HG03045 (cell line): ENCODE results near the gene ZNF628.
A peak's percentile ranks its signal among the peaks of the same experiment; 100 is the strongest.
"Not testable (repeated sequence)": the region's sequence is repeated elsewhere in the genome, so short reads cannot be mapped to it uniquely, and the experiment has no call there.

Experiments
- ATAC-seq: cut with Tn5 transposase; IDR thresholded peaks from one replicate; pipeline ENCODE4 v1.9.1; 2021; ENCODE audit warnings: mild to moderate bottlenecking, moderate library complexity; ENCODE audit not compliant: unreplicated experiment

ZNF628 gene

GRCh38 chr19:55494172-55494761, 17.9 kb downstream of the ZNF628 start:
- ATAC-seq = no peak

DNA sequence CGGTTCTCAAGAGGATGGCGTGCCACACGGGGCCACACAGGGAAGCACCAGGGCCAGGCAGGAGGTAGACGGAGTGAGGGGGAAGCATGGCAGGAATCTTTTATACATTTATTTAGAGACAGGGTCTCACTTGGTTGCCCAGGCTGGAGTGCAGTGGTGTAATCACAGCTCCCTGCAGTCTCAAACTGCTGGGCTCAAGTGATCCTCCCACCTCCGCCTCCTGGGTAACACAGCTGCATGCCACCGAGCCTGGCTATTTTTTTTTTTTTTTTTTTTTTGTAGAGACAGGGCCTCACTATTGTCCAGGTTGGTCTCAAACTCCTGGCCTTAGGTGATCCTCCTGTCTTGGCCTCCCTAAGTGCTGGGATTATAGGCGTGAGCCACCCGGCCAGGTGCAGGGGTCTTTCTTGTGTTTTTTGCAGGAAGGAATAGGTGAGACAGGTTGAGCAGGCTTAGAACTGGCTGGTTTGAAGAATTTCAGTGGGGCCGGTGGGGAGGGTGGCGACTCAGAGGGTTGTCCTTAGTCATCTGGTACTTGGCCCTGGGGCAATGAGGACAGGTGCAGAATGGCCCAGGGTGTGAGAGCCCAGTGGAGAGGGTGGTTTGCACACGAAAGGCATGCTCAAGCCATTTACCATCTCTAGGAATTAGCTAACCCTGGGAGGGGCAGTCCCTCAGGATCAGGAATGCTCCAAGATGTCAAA, 19.4 kb downstream of the ZNF628 start:
- ATAC-seq = no peak

- not testable (repeated sequence) for ATAC-seq
Observed at GRCh38 chr19:55496820-55497219, 20.4 kb downstream of the ZNF628 start.

GRCh38 chr19:55497763-55498162, 21.3 kb downstream of the ZNF628 start:
- ATAC-seq = no peak

- ATAC-seq = no peak
Observed at GRCh38 chr19:55498246-55498840, 21.9 kb downstream of the ZNF628 start.

DNA sequence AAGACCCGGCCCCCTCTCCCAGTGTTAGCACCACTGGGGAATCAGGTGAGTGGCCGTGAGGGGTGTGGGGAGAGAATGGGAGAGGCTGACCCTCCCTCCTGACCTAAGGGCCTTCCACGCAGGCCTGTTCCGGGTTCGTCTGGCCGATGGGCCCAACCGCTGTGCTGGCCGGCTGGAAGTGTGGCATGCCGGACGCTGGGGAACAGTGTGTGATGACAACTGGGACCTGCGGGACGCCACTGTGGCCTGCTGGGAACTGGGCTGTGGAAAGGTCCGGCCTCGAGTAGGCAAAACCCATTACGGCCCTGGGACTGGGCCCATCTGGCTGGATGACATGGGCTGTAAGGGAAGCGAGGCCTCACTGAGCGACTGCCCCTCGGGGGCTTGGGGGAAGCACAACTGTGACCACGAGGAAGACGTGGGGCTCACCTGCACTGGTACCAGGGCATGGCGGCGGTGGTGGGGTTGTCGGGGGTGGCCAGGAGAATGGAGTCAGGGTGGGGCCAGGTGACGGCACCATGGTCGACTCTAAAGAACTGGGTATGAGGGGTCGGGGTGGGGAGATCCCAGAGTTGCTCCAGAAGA, 24.0 kb downstream of the ZNF628 start:
- ATAC-seq = no peak

DNA sequence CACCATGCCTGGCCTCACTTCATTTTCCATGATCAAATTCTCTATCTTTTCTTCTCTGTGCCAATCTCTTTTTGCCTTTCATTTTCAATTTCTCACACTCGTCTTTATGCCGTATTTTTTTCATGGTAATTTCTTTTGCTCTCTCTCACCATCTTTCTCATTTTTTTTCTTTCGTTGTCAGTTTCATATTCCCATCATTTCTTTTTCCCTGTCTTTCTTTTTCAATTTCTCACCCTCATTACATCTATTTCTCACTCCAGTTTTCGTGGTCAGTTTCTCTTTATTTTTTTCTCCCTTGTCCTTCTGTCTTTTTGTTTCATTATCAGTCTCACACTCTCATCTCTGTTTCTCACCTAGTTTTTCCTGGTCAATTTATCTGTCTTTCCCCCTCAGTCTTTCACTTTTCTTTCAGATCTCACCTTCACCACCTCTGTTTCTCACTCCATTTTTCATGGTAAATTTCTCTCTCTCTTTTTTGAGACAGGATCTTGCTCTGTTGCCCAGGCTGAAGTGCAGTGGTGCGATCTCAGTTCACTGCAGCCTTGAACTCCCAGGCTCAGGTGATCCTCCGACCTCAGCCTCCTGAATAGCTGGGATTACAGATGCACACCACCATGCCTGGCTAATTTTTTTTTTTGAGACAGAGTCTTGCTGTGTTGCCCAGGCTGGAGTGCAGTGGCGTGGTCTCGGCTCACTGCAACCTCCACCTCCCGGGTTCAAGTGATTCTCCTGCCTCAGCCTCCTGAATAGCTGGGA, 26.0 kb downstream of the ZNF628 start:
- no peak for ATAC-seq

DNA sequence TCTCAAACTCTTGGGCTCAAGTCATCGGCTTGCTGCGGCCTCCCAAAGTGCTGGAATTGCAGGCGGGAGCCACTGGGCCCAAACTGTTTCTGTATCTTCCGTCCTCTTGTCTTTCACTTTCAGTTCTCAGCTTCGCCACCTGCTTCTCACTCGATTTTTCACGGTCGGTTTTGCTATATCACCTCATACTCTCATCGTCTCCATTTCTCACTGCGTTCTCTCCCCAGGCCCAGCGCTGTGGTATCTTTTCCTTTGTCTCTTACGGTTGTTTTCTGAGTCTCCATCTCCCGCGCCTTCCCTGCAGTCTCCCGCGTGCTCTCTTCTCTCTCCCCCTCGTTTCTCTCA, 26.7 kb downstream of the ZNF628 start:
- no peak for ATAC-seq

- peak; percentile 91 for ATAC-seq
Observed at GRCh38 chr19:55503502-55504251, 27.3 kb downstream of the ZNF628 start.

DNA sequence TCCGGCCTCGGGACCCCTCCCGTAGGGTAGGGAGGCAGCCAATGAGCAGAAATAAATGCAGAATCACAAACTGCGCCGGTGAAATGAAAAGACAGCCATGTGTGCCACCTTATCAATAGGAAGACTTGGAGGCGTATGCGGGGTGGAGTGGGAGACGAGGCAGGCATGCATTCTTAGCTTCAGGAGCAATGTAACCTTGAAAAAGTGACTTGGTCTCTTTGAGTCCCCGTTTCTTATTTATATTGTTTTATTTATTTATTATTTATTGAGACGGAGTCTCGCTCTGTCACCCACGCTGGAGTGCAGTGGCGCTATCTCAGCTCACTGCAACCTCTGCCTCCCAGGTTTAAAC, 27.8 kb downstream of the ZNF628 start:
- no peak for ATAC-seq

DNA sequence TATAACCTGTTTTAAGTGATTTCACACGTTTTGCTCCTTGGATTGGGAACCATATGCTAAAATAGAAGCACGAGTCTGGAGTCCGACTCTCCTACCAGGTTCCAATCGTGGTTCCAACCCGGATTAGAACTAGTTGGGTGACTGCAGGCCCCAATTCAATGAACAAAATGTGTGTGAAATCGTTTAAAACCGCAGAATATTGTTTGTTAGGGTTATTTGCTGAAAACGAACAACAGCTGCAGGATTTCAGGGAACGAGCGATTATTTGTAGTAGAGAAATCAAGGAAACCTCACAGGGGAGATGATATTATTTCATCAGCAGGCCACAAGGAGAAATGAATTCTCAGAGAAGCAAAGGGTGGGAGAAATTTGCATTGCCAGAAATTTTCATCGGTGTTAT, 28.6 kb downstream of the ZNF628 start:
- no peak for ATAC-seq

DNA sequence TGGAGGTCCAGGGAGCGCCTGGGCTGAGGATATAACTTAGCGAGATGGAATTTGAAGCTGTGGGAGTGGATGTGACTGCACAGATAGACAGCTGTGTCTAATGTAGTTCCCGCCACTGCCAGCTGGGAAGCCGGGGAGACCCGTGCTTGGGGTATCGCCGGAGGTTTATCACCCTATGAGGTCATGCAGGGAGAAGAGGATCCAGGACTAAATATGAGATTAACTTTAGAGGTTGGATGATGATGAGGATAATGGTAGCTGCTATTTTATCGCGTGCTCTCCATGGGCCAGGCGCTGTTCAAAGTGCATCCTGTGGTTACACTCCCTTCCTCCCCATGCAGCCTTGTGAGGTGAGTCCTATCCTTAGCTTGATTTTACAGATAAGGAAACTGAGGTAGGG, 31.7 kb downstream of the ZNF628 start:
- ATAC-seq = no peak

DNA sequence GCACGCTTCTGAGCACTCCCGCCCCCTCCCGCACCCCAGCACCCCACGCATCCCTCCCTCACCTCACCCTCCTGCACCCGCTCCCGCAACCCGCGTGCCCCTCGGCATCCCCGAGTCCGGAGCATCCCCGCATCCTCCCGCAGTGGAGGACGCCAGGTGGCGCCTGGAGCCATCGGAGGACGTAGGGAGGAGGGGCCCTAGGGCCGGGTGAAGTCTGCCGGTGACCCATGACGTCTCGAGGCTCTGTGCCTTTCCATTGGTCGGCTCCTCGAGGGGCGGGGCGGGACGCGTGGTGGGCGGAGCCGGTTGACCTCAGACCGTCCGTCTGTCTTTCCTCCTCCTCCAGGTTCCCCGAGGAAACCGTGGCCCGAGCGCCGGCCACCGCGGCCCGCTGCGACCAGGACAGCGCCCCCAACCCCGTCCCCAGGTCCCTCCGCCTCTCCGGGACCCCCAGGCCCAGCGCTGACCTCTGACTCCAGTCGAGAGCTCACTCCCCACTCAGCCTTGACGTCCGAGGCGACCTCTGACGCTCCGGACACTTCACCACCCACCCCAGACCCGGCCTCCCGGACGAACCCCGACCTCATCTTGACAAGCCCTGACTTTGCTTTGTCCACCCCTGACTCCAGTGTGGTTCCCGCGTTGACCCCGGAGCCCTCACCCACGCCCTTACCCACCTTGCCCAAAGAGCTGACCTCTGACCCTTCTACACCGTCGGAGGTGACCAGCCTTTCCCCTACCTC, 40.6 kb downstream of the ZNF628 start:
- ATAC-seq = peak; percentile 95

DNA sequence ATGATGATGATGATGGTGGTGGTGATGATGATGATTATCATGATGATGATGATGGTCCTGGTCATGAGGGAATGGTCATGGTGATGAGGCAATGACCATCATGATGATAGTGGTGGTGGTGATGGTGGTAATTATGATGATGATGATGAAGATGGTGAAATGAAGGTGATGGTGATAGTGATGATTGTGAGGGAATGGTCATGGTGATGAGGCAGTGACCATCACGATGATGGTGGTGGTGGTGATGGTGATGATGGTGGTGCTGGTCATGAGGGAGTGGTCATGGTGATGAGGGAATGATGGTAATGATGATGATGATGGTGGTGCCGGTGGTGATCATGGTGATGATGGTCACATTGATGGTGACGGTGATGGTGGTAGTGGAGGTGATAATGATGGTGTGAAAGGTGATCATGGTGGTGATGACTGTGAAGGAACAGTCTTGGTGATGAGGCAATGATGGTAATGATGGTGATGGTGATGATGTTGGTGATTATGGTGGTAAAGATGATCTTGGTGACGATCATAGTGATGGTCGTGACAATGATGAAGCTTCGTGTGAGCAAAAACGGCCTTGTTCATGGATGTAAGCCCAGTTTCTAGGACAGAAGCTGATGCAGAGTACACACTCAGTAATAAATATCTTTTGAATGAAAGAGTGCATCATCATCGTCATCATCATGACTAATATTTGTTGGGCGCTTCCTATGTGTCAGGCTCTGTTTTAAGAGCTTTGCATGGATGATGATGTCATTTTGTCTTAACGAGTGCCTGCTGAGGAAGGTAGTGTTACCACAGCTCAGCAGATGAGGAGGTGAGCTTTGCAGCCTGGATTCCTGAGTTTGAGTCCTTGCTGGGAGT, 43.3 kb downstream of the ZNF628 start:
- no peak for ATAC-seq

GRCh38 chr19:55520691-55521292, 44.4 kb downstream of the ZNF628 start:
- ATAC-seq = no peak

DNA sequence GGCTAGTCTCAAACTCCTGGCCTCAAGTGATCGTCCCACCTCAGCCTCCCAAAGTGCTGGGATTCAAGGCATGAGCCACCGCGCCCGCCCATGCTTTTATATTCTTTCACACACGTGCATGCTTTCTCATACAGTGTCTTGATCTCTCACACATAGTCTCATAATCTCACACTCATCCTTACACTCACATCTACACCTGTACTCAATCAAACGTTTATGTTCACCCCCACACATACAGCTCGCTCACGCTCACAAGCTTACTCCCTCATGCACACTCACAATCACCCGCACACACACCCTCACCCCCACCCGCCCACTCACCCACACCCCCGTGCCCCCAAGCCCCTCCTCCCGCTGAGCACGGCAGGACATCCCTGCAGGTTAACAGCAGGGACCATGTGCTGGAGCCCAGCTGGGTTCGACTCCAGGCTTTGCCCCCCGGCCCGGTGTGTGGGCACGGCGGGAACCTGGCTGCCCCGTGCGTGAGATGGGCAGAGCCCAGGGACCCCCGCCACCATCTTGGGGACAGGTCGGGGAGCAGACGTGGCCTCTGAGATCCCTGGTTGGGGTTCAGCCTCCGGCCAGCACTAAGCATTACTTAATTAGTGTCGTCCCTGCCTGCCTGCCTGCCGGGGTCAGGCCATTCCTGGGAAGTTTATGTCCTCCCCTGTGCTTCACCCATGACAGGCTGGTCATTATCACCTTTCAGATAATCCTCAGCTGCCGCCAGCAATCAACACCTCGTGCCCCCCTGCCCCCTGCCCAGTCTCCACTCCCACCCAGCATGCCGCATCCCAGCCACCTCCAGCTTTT, 49.1 kb downstream of the ZNF628 start:
- ATAC-seq = no peak

DNA sequence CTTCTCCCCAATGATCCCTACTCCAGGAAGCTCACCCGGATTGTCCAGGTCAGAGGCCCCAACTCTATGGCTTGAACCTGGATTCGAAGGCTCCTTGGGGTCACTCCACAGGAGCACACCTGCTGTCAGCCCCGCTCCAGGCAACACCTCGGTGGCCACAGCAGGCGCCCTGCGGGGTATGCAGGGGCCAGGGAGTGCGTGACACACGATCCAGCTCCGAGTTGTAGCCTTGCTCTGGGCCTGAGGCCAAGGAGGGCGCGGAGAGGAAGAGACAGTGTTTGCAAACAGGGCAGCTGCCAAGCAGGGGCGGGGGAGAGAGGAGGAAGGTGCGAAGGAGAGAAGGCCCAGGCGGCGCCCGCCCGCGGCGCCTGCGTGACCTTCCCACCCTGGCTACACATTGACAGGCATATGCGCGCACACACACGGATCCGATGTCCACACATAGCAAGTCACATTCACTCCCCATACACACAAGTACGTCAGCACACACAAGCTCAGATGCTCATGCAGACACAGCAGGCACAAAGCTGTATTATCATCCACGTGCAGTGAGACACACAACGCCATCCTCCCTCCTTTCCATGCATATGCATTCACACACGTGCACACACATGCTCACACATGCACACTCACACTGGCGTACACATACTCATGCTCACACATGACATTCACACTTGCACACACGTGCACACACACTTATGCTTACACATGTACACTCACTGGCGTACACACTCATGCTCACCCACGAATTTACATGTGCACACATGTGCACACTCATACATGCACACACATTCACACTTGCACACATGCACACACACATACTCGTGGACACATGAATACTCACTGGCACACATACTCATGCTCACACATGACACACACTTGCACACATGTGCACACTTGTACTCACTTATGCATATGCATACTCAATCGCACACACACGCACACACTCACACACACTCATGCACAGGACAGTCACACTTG, 50.1 kb downstream of the ZNF628 start:
- ATAC-seq = no peak
